D721Med (cell line): ENCODE measurements around the gene OSMR.

Source experiments
- DNase-seq: peaks from one replicate; pipeline ENCODE4 v3.0.0; 2011; ENCODE audit warnings: low spot score; ENCODE audit not compliant: insufficient read length
- FAIRE-seq: peaks from 2 replicates; lab custom pipeline; 2011; peaks lifted over from hg19 to GRCh38; lab: Jason Lieb, UNC
- TF ChIP-seq, protein P1 (sequence below): IDR thresholded peaks from 2 replicates; pipeline ENCODE4 v1.5.1; 2012; ENCODE audit warnings: mild to moderate bottlenecking, control low read depth; ENCODE audit not compliant: insufficient read depth; ENCODE audit errors: missing control alignments

The OSMR gene

DNA sequence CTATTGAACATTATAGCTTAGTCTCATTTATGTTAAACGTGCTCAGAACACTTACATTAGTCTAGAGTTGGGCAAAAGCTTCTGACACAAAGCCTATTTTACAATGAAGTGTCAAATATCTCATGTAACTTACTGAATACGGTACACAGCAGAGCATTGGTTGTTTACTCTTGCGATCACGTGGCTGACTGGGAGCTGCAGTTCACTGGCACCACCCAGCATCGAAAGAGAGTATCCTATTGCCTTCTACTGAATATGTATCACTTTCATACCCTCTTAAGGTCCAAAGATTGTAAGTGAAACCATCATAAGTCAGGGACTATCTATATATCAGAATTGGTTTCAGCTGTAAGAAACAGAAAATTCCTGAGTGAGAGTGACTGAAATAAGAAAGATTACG is 42.6 kb upstream of the OSMR start:
- FAIRE-seq (no peak), DNase-seq (no peak)
- TF ChIP-seq, protein P1, sequence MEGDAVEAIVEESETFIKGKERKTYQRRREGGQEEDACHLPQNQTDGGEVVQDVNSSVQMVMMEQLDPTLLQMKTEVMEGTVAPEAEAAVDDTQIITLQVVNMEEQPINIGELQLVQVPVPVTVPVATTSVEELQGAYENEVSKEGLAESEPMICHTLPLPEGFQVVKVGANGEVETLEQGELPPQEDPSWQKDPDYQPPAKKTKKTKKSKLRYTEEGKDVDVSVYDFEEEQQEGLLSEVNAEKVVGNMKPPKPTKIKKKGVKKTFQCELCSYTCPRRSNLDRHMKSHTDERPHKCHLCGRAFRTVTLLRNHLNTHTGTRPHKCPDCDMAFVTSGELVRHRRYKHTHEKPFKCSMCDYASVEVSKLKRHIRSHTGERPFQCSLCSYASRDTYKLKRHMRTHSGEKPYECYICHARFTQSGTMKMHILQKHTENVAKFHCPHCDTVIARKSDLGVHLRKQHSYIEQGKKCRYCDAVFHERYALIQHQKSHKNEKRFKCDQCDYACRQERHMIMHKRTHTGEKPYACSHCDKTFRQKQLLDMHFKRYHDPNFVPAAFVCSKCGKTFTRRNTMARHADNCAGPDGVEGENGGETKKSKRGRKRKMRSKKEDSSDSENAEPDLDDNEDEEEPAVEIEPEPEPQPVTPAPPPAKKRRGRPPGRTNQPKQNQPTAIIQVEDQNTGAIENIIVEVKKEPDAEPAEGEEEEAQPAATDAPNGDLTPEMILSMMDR = no peak

DNA sequence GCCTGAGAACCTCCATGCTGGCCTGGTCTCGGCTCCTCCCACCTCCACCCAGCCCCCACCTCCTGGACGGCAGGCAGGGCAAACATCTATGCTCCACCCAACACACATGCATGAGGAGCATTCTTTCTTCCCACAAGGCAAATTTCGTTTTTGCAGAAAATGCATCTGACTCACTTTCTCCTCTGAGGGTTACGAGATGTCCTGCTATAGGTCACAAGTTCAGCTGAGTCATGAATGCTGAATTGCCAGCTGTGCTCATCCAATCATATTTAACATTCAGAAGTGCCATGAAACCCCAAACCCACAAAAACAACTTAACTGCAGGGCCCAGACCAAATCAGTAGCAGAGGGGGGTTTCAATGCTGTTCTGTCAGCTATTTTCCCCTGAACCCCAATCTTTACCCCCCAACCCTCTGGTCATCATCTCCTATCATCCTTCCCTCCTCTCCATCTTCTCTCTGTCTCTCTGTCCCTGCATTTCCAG is 39.0 kb upstream of the OSMR start:
- DNase-seq (no peak), FAIRE-seq (no peak)
- TF ChIP-seq, protein P1 = no peak

DNA sequence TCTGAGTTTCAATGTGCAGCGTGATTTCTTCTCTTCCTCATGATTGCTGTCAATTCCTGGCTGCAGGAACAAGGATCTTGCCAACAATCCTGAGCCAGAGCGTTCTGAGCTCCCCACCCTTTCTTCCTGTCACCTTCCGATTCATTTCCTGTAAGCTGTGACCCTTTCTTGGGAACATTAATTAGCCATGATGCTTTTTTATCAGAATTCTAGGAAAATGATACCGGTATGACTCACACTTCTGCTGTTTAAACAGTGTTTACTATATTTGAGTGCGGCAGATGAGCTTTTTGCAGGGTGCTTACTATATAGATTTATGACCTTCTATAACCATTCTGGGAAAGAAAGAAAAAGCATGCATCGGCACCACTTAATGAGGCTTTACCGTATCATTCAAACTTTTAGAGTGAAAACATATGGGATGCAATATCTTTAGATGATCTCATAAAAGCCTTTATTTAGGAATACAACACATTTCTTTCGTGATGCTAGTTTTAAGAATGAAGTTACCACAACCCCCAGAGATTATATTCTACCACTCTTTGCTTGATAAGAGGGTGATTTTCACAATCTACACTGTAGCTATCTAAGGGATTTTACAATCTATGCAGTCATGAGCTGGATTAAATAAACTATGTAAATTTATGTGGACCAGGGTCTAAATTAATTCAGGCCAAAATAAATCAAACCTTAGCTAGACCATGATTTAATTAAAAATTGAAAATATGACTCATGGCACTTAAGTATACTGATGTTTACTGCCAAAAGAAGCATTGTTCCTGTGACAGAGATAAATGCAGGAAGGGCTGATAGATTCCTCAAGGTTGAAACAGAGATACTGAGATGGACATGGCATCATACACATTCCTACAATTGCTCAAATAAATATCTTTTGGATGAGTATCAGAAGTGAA is 38.0 kb upstream of the OSMR start:
- TF ChIP-seq, protein P1 = no peak
- DNase-seq = no peak
- no peak for FAIRE-seq

DNA sequence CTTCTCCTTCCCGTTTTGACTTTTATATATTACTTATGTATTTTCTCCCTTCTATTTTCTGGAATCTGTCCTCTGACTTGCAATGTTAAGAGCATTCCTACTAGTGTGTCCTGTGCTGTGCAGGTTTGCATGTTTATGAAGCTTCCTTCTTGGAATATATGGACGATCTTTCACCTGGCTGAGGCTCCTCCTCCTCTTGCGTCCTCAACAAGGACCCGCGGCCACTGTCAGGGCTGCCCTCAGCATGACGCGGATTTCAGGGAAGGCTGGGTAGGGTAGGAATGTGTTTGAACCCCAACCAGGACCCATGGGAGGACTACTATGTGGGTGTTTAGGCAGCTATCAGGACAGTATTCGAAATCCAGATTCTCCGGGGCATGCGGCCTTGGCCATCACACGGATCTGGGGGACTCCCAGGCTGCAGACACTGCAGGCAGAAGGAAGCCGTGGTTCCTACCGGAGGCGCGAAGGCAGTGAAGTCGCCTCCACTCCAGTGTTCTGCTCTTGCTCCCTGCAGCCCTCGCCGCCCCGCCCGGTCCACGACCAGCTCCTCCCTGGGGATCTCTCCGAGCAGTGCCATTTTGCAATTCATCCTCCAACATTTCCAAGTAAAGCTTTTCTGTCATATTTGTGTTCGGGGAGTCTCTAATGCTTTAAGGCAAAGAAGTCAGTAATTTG is 37.0 kb upstream of the OSMR start:
- TF ChIP-seq, protein P1 = no peak
- FAIRE-seq (no peak), DNase-seq (no peak)

DNA sequence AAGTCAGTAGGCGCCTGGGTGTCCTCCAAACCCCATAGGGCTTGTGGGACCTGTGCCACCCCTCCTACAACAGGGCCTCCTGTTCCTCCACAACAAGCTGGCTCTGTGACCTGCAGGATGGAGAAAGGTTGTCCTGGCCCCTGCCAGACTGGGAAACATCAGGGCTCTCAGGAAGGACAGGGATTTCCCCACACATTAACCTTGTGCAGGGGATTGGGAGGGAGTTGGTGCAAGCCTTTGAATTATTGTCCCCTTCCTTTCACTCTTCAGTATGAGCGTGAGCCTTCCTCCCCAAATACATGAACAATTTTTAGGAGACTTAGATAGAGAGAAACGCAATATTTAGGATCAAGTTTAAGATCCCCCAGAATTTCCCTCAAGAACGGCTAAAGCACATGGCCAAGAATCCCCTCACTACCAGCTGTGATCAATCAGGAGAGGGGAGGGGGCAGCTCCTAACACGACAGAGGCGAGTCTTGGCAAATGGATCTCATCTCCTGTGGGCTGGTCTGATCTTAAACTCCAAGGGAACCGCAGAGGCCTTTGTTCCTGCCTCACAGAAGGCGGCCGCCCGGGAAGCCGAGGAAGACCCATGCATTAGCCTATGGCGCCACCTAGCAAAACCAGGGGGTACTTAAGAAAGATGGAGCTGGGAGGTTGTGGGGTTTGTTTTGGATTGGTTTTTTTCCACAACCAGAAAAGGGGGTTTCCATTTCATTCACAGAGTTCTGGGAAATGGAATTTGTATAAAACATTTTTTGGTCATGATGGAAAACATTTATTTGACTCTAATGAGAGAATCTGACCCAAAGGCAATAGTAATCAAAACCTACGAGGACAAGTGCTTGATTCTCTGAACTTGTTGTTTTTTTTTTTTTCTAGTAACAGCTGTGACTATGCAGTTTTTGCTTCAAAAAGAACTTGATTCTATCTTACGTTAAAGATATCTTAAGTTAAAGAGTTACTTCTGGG is 36.1 kb upstream of the OSMR start:
- DNase-seq = peak; percentile 58
- no peak for FAIRE-seq
- TF ChIP-seq, protein P1 = peak; percentile 90

DNA sequence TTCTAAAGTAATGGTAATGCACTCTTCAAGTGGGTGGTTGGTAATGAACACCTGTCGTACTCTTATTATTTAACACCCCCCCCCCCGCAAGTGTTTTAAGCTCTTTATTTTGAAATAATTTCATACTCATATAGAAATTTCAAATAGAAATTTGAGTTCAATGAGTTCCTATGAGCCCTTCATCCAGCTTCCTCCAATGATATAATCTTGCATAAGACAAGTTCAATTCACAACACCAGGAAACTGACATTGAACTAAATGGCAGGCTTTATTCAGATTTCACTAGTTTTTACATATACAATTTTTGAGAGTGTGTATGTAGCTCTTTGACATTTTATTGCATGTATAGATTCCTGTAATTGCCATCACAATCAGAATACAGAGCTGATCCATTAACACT is 30.9 kb upstream of the OSMR start:
- TF ChIP-seq, protein P1 = no peak
- no peak for FAIRE-seq

More for the DNA sequence above, 30.9 kb upstream of the OSMR start:
- DNase-seq = no peak
